H54 (cell line): ENCODE results near the gene ZBTB45.

Experiments
- DNase-seq: peaks from one replicate; pipeline ENCODE4 v3.0.0; 2011; ENCODE audit warnings: low spot score, mixed read lengths; ENCODE audit not compliant: insufficient read length
- FAIRE-seq: peaks from 3 replicates; lab custom pipeline; 2011; peaks lifted over from hg19 to GRCh38; lab: Jason Lieb, UNC
- POLR2A ChIP-seq: IDR thresholded peaks from 2 replicates; pipeline ENCODE4 v1.6.1; 2011; ENCODE audit warnings: low read depth, mild to moderate bottlenecking, low read length

Gene ZBTB45

GRCh38 chr19:58558623-58559274, 39.1 kb upstream of the ZBTB45 start:
- peak; percentile 75 for TF ChIP-seq POLR2A
- DNase-seq (peak; percentile 97), FAIRE-seq (no peak)

GRCh38 chr19:58558066-58558622, 38.5 kb upstream of the ZBTB45 start, which contains the start of gene UBE2M:
TSS of gene UBE2M (minus strand) at chr19:58558611. CDS start at chr19:58558381, 230 bp downstream.
- DNase-seq (no peak), FAIRE-seq (no peak)
- TF ChIP-seq POLR2A: no peak

- FAIRE-seq (no peak), DNase-seq (no peak)
- TF ChIP-seq POLR2A: no peak
Observed at GRCh38 chr19:58557221-58558065, 37.8 kb upstream of the ZBTB45 start.

GRCh38 chr19:58556622-58557220, 37.1 kb upstream of the ZBTB45 start:
- DNase-seq (no peak), FAIRE-seq (no peak)
- TF ChIP-seq POLR2A: no peak

GRCh38 chr19:58555920-58556621, 36.5 kb upstream of the ZBTB45 start:
- no peak for TF ChIP-seq POLR2A
- DNase-seq (no peak), FAIRE-seq (no peak)

- DNase-seq (no peak), FAIRE-seq (no peak)
- no peak for TF ChIP-seq POLR2A
Observed at GRCh38 chr19:58555369-58555885, 35.8 kb upstream of the ZBTB45 start.

- peak; percentile 54 for TF ChIP-seq POLR2A
- peak; percentile 90 for DNase-seq
- no peak for FAIRE-seq
Observed at GRCh38 chr19:58554494-58555368, 35.1 kb upstream of the ZBTB45 start, which contains the start of gene CHMP2A. TSS of gene CHMP2A (minus strand) at chr19:58555105. CDS start at chr19:58554212, 893 bp downstream.

- FAIRE-seq (no peak), DNase-seq (no peak)
- 0 out of 2 replicates have a peak, but pooled peaks have one; percentile 5 for TF ChIP-seq POLR2A
Observed at GRCh38 chr19:58553799-58554493, 34.3 kb upstream of the ZBTB45 start.

GRCh38 chr19:58552655-58553054, 33.0 kb upstream of the ZBTB45 start:
- DNase-seq (no peak), FAIRE-seq (no peak)
- TF ChIP-seq POLR2A: no peak

- FAIRE-seq (no peak), DNase-seq (no peak)
- no peak for TF ChIP-seq POLR2A
Observed at GRCh38 chr19:58551577-58552471, 32.2 kb upstream of the ZBTB45 start.

- DNase-seq: no peak
- TF ChIP-seq POLR2A: no peak
- FAIRE-seq: no peak
Observed at GRCh38 chr19:58551123-58551497, 31.5 kb upstream of the ZBTB45 start.
